Transverse colon (tissue), 4 donors: ENCODE results near the gene RASL10B. TPM values are rescaled to one million over a fixed set of nuclear protein-coding genes. Genes with fewer than 3 reads are reported as not detected.

Source experiments
- DNase-seq: peaks from one replicate; pipeline ENCODE4 v3.0.0-alpha.2; 2019
- H3K27ac ChIP-seq, 4 donors: fragments of 200-600 bp; sonication (generic); 2 replicates each; pipeline ENCODE4 v1.5.1; 2016 to 2018; ENCODE audit warnings: inconsistent platforms in 4 of 4
- H3K27me3 ChIP-seq: fragments of 200-600 bp; sonication (generic); 2 replicates; pipeline ENCODE4 v1.5.1; 2017; ENCODE audit warnings: inconsistent platforms
- H3K36me3 ChIP-seq, 4 donors: fragments of 200-600 bp; sonication (generic); 2 replicates each; pipeline ENCODE4 v1.5.1; 2017 to 2019; ENCODE audit warnings: inconsistent platforms in 4 of 4
- H3K4me1 ChIP-seq, 4 donors: fragments of 200-600 bp; sonication (generic); 2 replicates each; pipeline ENCODE4 v1.5.1; 2017 to 2020; ENCODE audit warnings: inconsistent platforms in 4 of 4
- H3K4me3 ChIP-seq, 4 donors: fragments of 200-600 bp; sonication (generic); 1 replicate in 1 of 4; 2 replicates in 3 of 4; pipeline versions ENCODE4 v1.5.1 to v1.6.1; 2017 to 2019; ENCODE audit warnings: inconsistent platforms in 4 of 4
- H3K9me3 ChIP-seq, 2 donors: fragments of 200-600 bp; sonication (generic); 2 replicates each; pipeline ENCODE4 v1.5.1; 2017 to 2019; ENCODE audit warnings: inconsistent platforms in 2 of 2
- CTCF ChIP-seq, 5 experiments: fragments of 200-600 bp in 3 of 5; fragments of 450-650 bp in 2 of 5; sonication (generic) in 3 of 5; IDR thresholded peaks; 1 replicate in 2 of 5; 2 replicates in 3 of 5; pipeline ENCODE4 v1.5.1; 2016 to 2017; ENCODE audit warnings: antibody characterized with exemption in 5 of 5, inconsistent platforms in 3 of 5, mild to moderate bottlenecking in 2 of 5, moderate library complexity in 1 of 5
- EP300 ChIP-seq: sonication (generic); formaldehyde crosslinking; IDR thresholded peaks from one replicate; pipeline ENCODE4 v1.6.1; 2017; ENCODE audit warnings: antibody characterized with exemption, low read depth
- POLR2A ChIP-seq: fragments of 450-650 bp; IDR thresholded peaks from one replicate; pipeline ENCODE4 v1.6.1; 2016; ENCODE audit warnings: antibody characterized with exemption, mild to moderate bottlenecking, moderate library complexity
- POLR2AphosphoS5 ChIP-seq, 3 donors: sonication (generic); formaldehyde crosslinking; IDR thresholded peaks; one replicate each; pipeline ENCODE4 v1.6.1; 2016; ENCODE audit warnings: antibody characterized with exemption in 3 of 3
- WGBS, 2 donors: methylation state at CpG; one replicate each; pipeline ENCODE4 v1.1.5; 2018; ENCODE audit warnings: low coverage in 1 of 2; 5-methylcytosine and 5-hydroxymethylcytosine counted together
- in situ Hi-C, 4 donors: fragments of 200-750 bp; cut with MboI; loops; one replicate each; pipeline versions ENCODE4 v1.15.0 to v1.15.1; 2017; ENCODE audit warnings: low sequenced_read_pairs in 3 of 4, low pct_ligation_motif_present in 1 of 4, low pct_unique_long_range_greater_than_20kb in 1 of 4
- intact Hi-C: fragments of 100-400 bp; cut with DNase I; formaldehyde crosslinking; loops from one replicate; pipeline ENCODE4 v1.15.1; 2023; ENCODE audit warnings: low total_unique reads
- total RNA-seq, 4 donors: library from RNA; depleted of rRNA; stranded (reverse); fragments of >200 nt; gene quantifications; one replicate each; pipeline ENCODE4 v1.1.0, GENCODE V29; 2016

RASL10B gene
- total RNA-seq, 4 donors from 2014 or later: 0.41 to 1.6 (median 1.1) TPM

DNA sequence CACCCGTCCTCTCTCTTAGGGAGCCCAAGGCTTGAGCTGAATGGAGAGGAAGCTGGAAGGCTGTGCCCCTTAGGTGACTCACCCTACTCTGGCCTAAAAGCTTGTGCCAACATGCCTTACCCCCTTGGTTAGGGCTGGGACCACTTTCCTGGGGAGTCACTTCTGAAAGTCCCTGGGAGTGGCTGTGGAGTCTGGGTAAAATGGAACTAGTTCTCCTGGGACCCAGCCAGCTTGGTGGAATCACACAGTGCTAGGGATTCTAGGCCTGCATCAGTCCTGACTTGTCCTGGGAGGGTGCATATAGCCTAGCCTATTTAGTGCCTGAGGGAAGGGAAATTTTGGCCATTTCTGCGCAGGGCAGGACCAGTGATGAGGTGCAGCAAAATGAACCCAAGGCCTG is 53.5 kb downstream of the RASL10B start:
- in situ Hi-C loops (no loop called here), intact Hi-C loops (no loop called here)
- Histone ChIP-seq H3K4me1 (peaks cover 42 to 81% (median 65%) of the 10 kb centered on the region in 4 donors), H3K27ac (peak overlapping the region; percentile 84 to 88 (median 86)), H3K4me3 (no peak overlapping the region), H3K9me3 (no peaks in the 10 kb centered on the region), H3K36me3 (no peaks in the 10 kb centered on the region), H3K27me3 (no peaks in the 10 kb centered on the region)
- DNase-seq: no peak
- TF ChIP-seq POLR2AphosphoS5 (IDR thresholded peaks at IDR 0.05): no peak
- no peak for TF ChIP-seq CTCF (IDR thresholded peaks at IDR 0.05)
- TF ChIP-seq EP300: no peak
- no peak for TF ChIP-seq POLR2A
- WGBS, 2 donors: 81% methylated on average over 2 of the region's 2 CpGs; no CpG with 5 or more reads in 1 of the 2 donors

GRCh38 chr17:35786941-35787432 is 55.5 kb downstream of the RASL10B start:
- H3K4me1 ChIP-seq: peaks cover 42 to 89% (median 72%) of the 10 kb centered on the region in 4 donors
- no peak overlapping the region for H3K4me3 ChIP-seq
- H3K36me3 ChIP-seq: no peaks in the 10 kb centered on the region
- peak; percentile 8 for DNase-seq
- WGBS, 2 donors: 21% methylated on average over 3 of the region's 3 CpGs; no CpG with 5 or more reads in 1 of the 2 donors
- H3K27me3 ChIP-seq: no peaks in the 10 kb centered on the region
- in situ Hi-C loops (no loop called here), intact Hi-C loops (no loop called here)
- peak in 2 of 3 donors; percentile 19 to 37 for TF ChIP-seq POLR2AphosphoS5 (IDR thresholded peaks at IDR 0.05)
- no peak for TF ChIP-seq POLR2A
- H3K27ac ChIP-seq: peak overlapping the region; percentile 79 to 86 (median 83)
- no peaks in the 10 kb centered on the region for H3K9me3 ChIP-seq

- intact Hi-C loops: no loop called here
- TF ChIP-seq POLR2A: no peak
- peak in 1 of 3 donors; percentile 11 for TF ChIP-seq POLR2AphosphoS5 (IDR thresholded peaks at IDR 0.05)
- H3K36me3 ChIP-seq: no peaks in the 10 kb centered on the region
- DNase-seq: no peak
- no peaks in the 10 kb centered on the region for H3K27me3 ChIP-seq
- H3K9me3 ChIP-seq: no peaks in the 10 kb centered on the region
- peaks cover 36 to 82% (median 64%) of the 10 kb centered on the region in 4 donors for H3K4me1 ChIP-seq
- H3K4me3 ChIP-seq: no peak overlapping the region
- in situ Hi-C loops: no loop called here
- H3K27ac ChIP-seq: peak overlapping the region; percentile 79 to 86 (median 83)
- 17 to 35% methylated on average over 2 of the region's 2 CpGs for WGBS, 2 donors
These were observed 57.3 kb downstream of the RASL10B start for GRCh38 chr17:35788477-35789368.

DNA sequence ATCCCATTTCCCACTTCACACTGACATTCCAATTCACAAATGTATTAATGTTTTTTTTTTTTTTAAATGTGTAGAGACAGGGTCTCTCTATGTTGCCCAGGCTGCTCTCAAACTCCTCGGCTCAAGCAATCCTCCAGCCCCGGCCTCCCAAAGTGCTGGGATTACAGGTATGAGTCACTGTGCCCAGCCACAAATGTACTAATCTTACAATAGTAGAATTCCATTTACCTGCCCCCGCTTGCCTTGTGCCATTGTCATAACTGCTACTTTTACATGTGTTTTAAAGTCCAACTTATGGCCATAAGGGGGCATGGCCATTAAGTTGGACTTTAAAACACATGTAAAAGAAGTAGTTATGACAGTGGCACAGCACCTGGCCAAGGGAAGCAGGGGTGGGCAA is 59.4 kb downstream of the RASL10B start:
- in situ Hi-C loops (no loop called here), intact Hi-C loops (no loop called here)
- Histone ChIP-seq H3K27me3 (no peaks in the 10 kb centered on the region), H3K27ac (peak overlapping the region in 3 of 4 donors; percentile 11 to 41 (median 39)), H3K9me3 (no peaks in the 10 kb centered on the region), H3K4me1 (peaks cover 29 to 71% (median 62%) of the 10 kb centered on the region in 4 donors), H3K36me3 (no peaks in the 10 kb centered on the region), H3K4me3 (no peak overlapping the region)
- no peak for TF ChIP-seq POLR2A
- no peak for TF ChIP-seq POLR2AphosphoS5 (IDR thresholded peaks at IDR 0.05)
- TF ChIP-seq CTCF (IDR thresholded peaks at IDR 0.05): no peak
- TF ChIP-seq EP300: no peak
- DNase-seq: no peak
- WGBS, 2 donors: 50 to 77% methylated on average over 2 to 3 of the region's 3 CpGs

DNA sequence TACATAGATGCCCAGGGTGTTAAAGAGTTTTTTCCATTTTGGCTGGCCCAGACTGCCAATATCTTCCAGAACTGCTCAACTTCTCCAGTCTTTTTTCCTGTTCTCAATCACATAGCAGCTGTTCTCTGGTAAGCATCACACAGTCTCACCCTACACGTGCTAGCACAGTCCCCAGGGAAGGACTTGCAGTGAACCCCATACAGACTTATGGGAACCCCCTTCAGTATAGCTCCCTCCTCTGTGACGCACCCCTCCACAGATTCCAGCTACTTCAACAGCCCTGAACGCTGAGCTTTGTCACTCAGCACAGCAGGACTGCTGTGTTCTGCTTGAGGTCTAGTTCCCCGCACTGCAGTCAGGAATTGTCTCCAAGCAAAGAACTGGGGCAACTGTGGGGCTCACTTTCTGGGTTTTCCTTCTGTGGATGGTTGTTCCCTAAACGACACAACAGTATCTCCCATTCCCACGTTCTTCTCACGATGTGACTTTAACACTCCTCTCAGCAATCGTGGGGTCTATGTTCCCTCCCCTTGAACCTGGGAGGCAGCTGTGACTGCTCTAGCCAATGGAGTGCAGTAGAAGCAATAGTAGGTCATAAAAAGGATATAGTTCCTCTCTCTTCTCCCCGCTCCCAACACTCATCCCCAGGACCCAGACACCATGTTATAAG is 60.4 kb downstream of the RASL10B start:
- Histone ChIP-seq H3K4me1 (peaks cover 27 to 66% (median 59%) of the 10 kb centered on the region in 4 donors), H3K27me3 (no peaks in the 10 kb centered on the region), H3K4me3 (no peak overlapping the region), H3K36me3 (no peaks in the 10 kb centered on the region), H3K27ac (peak overlapping the region in 3 of 4 donors; percentile 11 to 41 (median 39)), H3K9me3 (no peaks in the 10 kb centered on the region)
- in situ Hi-C loops (no loop called here), intact Hi-C loops (no loop called here)
- TF ChIP-seq POLR2AphosphoS5 (IDR thresholded peaks at IDR 0.05): no peak
- WGBS, 2 donors: 65 to 77% methylated on average over 6 to 9 of the region's 9 CpGs
- no peak for DNase-seq

Other genes starting within 250 kb of the RASL10B start
- 1 to 10 TPM; 1.4 to 6.2 (median 3.1) TPM for gene SLFN12L, start 194.0 kb upstream of the RASL10B start, total RNA-seq
- not detected for gene SLFN14, start 170.8 kb upstream of the RASL10B start, total RNA-seq
- gene PEX12, start 153.1 kb upstream of the RASL10B start, total RNA-seq: 1 to 10 TPM in 2 of 4 donors, under 1 TPM in 1, not detected in 1; 0.75 to 5.2 (median 3.0) TPM
- gene AP2B1, start 144.3 kb upstream of the RASL10B start, total RNA-seq: 100 to 1,000 TPM in 1 of 4 donors, 10 to 100 TPM in 3; 32.2 to 102 (median 60.1) TPM
- gene GAS2L2, start 21.6 kb downstream of the RASL10B start, total RNA-seq: not detected
- not detected for gene C17orf50, start 29.2 kb downstream of the RASL10B start, total RNA-seq
- 100 to 1,000 TPM; 104 to 368 (median 128) TPM for gene MMP28, start 64.0 kb downstream of the RASL10B start, total RNA-seq
- gene TAF15, start 77.8 kb downstream of the RASL10B start, total RNA-seq: 10 to 100 TPM; 13.1 to 74.3 (median 37.9) TPM
- gene HEATR9, start 137.3 kb downstream of the RASL10B start, total RNA-seq: not detected
- gene CCL5, start 148.7 kb downstream of the RASL10B start, total RNA-seq: 10 to 100 TPM in 2 of 4 donors, 1 to 10 TPM in 2; 1.8 to 12.8 (median 6.2) TPM
- gene RDM1, start 199.1 kb downstream of the RASL10B start, total RNA-seq: 10 to 100 TPM in 1 of 4 donors, not detected in 3; 39.2 TPM
- gene LYZL6, start 212.1 kb downstream of the RASL10B start, total RNA-seq: not detected
- gene CCL16, start 249.9 kb downstream of the RASL10B start, total RNA-seq: not detected